Neural cell (in vitro differentiated cells): Measurements from ENCODE around the gene RAET1G. TPM values are rescaled to one million over a fixed set of nuclear protein-coding genes. Genes with fewer than 3 reads are reported as not detected.

Experiments used
- H2AFZ ChIP-seq: fragments of 200-600, 300-800 bp; sonication (generic), shearing (Covaris generic); 2 replicates; pipeline ENCODE4 v1.6.0; 2014; ENCODE audit warnings: low read depth, mild to moderate bottlenecking, antibody characterized with exemption, low read length, moderate library complexity
- H3F3A ChIP-seq: fragments of 200-600 bp; shearing (Covaris generic); 2 replicates; pipeline ENCODE4 v1.6.1; 2016; ENCODE audit warnings: mild to moderate bottlenecking, moderate library complexity, mixed read lengths, antibody characterized with exemption, low read length; ENCODE audit not compliant: insufficient read depth, poor library complexity, severe bottlenecking
- H3K27ac ChIP-seq: fragments of 200-600, 300-800 bp; sonication (generic), shearing (Covaris generic); 2 replicates; pipeline ENCODE4 v1.5.1; 2014; ENCODE audit warnings: mild to moderate bottlenecking, low read length, moderate library complexity
- H3K27me3 ChIP-seq: fragments of 300-800, 200-600 bp; sonication (generic), shearing (Covaris generic); 2 replicates; pipeline ENCODE4 v1.6.0; 2014; ENCODE audit warnings: mild to moderate bottlenecking, low read depth, low read length, moderate library complexity; ENCODE audit not compliant: insufficient read depth
- H3K36me3 ChIP-seq: fragments of 300-800, 200-600 bp; sonication (generic), shearing (Covaris generic); 2 replicates; pipeline ENCODE4 v1.5.1; 2014; ENCODE audit warnings: mild to moderate bottlenecking, antibody characterized with exemption, low read length, moderate library complexity; ENCODE audit not compliant: insufficient read depth
- H3K4me2 ChIP-seq: fragments of 300-800, 200-600 bp; sonication (generic), shearing (Covaris generic); 2 replicates; pipeline ENCODE4 v1.6.0; 2014; ENCODE audit warnings: mild to moderate bottlenecking, low read length
- H3K4me3 ChIP-seq: fragments of 300-800, 200-600 bp; sonication (generic), shearing (Covaris generic); 2 replicates; pipeline ENCODE4 v1.5.1; 2014; ENCODE audit warnings: mild to moderate bottlenecking, low read length, moderate library complexity
- H3K79me2 ChIP-seq: fragments of 200-600 bp; shearing (Covaris generic); replicated peaks from 2 replicates; pipeline ENCODE4 v1.6.0; 2014; ENCODE audit warnings: mild to moderate bottlenecking, low read length, moderate library complexity; ENCODE audit not compliant: insufficient read depth
- H3K9ac ChIP-seq: fragments of 300-800, 200-600 bp; sonication (generic), shearing (Covaris generic); 2 replicates; pipeline ENCODE4 v1.6.1; 2016; ENCODE audit warnings: mild to moderate bottlenecking, low read length, mixed read lengths
- H3K9me2 ChIP-seq: fragments of 200-600 bp; shearing (Covaris generic); 2 replicates; pipeline ENCODE4 v1.6.1; 2016; ENCODE audit warnings: mild to moderate bottlenecking, low read length, mixed read lengths; ENCODE audit not compliant: insufficient read depth
- H3K9me3 ChIP-seq: fragments of 200-600, 300-800 bp; sonication (generic), shearing (Covaris generic); 2 replicates; pipeline ENCODE4 v1.6.1; 2016; ENCODE audit warnings: mild to moderate bottlenecking, mixed run types, low read length, moderate library complexity, mixed read lengths
- H4K20me1 ChIP-seq: fragments of 200-600 bp; shearing (Covaris generic); 2 replicates; pipeline ENCODE4 v1.6.1; 2016; ENCODE audit warnings: mild to moderate bottlenecking, mixed run types; ENCODE audit not compliant: insufficient read depth
- EP300 ChIP-seq: fragments of 450-650 bp; conservative IDR thresholded peaks from 2 replicates; pipeline ENCODE4 v1.6.1; 2014; ENCODE audit warnings: antibody characterized with exemption, mild to moderate bottlenecking, moderate library complexity; ENCODE audit not compliant: poor library complexity, severe bottlenecking
- EZH2 ChIP-seq: fragments of 200-600, 300-800 bp; shearing (Covaris generic), sonication (generic); IDR thresholded peaks from 2 replicates; pipeline ENCODE4 v1.6.1; 2014; ENCODE audit warnings: antibody characterized with exemption, low read length, borderline replicate concordance, mild to moderate bottlenecking; ENCODE audit not compliant: insufficient read depth, poor library complexity, severe bottlenecking
- MXI1 ChIP-seq: fragments of 450-650 bp; conservative IDR thresholded peaks from 2 replicates; pipeline ENCODE4 v1.6.1; 2014; ENCODE audit warnings: antibody characterized with exemption, mild to moderate bottlenecking; ENCODE audit not compliant: poor library complexity, severe bottlenecking
- POLR2AphosphoS5 ChIP-seq: IDR thresholded peaks from 2 replicates; pipeline ENCODE4 v1.6.1; 2012
- RAD21 ChIP-seq: fragments of 450-650 bp; conservative IDR thresholded peaks from 2 replicates; pipeline ENCODE4 v1.6.1; 2014; ENCODE audit warnings: antibody characterized with exemption, mild to moderate bottlenecking, moderate library complexity
- SMC3 ChIP-seq: fragments of 450-650 bp; conservative IDR thresholded peaks from 2 replicates; pipeline ENCODE4 v1.6.1; 2014; ENCODE audit warnings: antibody characterized with exemption, mild to moderate bottlenecking, moderate library complexity; ENCODE audit not compliant: poor library complexity
- TAF1 ChIP-seq: IDR thresholded peaks from 2 replicates; pipeline ENCODE4 v1.6.1; 2012; ENCODE audit warnings: low read depth
- polyA plus RNA-seq: library from polyadenylated mRNA; depleted of rRNA; stranded (reverse); fragments of >200 nt; gene quantifications from 2 replicates; pipeline ENCODE4 v1.2.3, GENCODE V29; 2014
- TF ChIP-seq, protein P1 (sequence below): IDR thresholded peaks from 2 replicates; pipeline ENCODE4 v1.6.1; 2012; ENCODE audit warnings: borderline replicate concordance
- TF ChIP-seq, protein P2 (sequence below): fragments of 450-650 bp; IDR thresholded peaks from 2 replicates; pipeline ENCODE4 v1.5.1; 2014; ENCODE audit warnings: antibody characterized with exemption, mild to moderate bottlenecking, moderate library complexity; ENCODE audit not compliant: poor library complexity, severe bottlenecking

Gene RAET1G
- polyA plus RNA-seq, 1 donor from 2014 or later, result not detected

DNA sequence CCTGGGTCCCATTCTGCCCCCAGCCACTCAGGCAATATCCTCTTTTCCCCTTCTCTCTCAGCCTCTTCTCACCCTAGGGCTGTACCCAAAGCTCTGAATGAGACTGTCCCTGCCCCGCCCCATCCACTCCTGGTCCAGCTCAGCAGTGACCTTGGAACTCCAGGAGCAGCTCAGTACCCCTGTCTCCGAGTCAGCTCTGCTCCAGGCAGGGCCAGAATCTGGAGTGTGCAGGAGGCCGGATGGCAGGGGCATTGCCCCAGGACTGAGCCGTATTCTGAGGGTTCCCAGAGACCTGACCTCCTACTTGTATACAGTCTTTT is 2.0 kb upstream of the RAET1G start:
- H3K9ac ChIP-seq, result no peak overlapping the region
- no peaks in the 10 kb centered on the region for H3K36me3 ChIP-seq
- no peak overlapping the region for H3K4me3 ChIP-seq
- peaks cover 4% of the 10 kb centered on the region for H3K9me3 ChIP-seq
- H2AFZ ChIP-seq, result no peak overlapping the region
- no peak for TF ChIP-seq SMC3
- peaks cover 84% of the 10 kb centered on the region for H3K27me3 ChIP-seq
- H3K79me2 ChIP-seq, result no peaks in the 10 kb centered on the region
- no peaks in the 10 kb centered on the region for H3K9me2 ChIP-seq
- no peak overlapping the region for H3K4me2 ChIP-seq
- H3F3A ChIP-seq, result no peaks in the 10 kb centered on the region
- H4K20me1 ChIP-seq, result no peaks in the 10 kb centered on the region
- H3K27ac ChIP-seq, result no peak overlapping the region

DNA sequence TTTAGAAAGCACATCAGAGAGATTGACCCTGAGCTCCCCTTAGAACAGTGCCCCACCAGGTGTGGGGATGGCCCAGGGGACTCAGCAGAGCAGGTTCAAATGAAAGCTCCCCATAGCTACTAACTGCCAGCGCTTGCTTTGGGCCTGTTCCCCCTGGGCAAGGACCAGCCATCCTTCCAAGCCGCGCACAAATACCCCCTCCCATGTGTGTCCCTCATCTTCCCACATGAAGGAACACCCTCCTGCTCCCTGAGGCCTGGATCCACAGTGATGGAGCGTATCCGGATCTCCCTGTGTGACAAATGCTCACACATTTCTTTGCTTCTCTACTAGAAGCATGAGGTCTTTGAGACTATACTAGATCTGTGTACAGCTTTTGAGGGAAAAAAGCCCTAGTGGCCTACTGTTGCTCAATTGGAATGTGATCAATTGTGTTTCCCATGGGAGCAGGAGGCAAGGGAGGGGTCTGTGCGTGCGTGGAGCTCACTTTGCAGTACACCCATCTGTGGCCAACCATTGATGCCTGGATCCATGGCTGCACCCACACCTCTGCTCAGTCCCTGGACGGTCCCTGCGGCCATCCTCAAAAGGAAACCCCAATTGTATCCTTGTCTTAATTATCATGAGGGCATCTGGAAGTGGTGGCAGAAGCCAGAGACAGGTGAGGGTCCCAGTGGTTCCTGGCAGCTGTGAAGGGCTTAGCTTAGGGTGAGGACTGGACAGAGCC is 1.4 kb upstream of the RAET1G start:
- H3K9me3 ChIP-seq, result peaks cover 4% of the 10 kb centered on the region
- H3K79me2 ChIP-seq, result no peaks in the 10 kb centered on the region
- H4K20me1 ChIP-seq, result no peaks in the 10 kb centered on the region
- H3K27ac ChIP-seq, result no peak overlapping the region
- H3K27me3 ChIP-seq, result peaks cover 79% of the 10 kb centered on the region
- H3K9ac ChIP-seq, result no peak overlapping the region
- no peak overlapping the region for H3K4me2 ChIP-seq
- no peak overlapping the region for H3K4me3 ChIP-seq
- no peaks in the 10 kb centered on the region for H3F3A ChIP-seq
- no peak overlapping the region for H2AFZ ChIP-seq
- no peaks in the 10 kb centered on the region for H3K36me3 ChIP-seq
- no peak for TF ChIP-seq RAD21
- TF ChIP-seq, protein P1, sequence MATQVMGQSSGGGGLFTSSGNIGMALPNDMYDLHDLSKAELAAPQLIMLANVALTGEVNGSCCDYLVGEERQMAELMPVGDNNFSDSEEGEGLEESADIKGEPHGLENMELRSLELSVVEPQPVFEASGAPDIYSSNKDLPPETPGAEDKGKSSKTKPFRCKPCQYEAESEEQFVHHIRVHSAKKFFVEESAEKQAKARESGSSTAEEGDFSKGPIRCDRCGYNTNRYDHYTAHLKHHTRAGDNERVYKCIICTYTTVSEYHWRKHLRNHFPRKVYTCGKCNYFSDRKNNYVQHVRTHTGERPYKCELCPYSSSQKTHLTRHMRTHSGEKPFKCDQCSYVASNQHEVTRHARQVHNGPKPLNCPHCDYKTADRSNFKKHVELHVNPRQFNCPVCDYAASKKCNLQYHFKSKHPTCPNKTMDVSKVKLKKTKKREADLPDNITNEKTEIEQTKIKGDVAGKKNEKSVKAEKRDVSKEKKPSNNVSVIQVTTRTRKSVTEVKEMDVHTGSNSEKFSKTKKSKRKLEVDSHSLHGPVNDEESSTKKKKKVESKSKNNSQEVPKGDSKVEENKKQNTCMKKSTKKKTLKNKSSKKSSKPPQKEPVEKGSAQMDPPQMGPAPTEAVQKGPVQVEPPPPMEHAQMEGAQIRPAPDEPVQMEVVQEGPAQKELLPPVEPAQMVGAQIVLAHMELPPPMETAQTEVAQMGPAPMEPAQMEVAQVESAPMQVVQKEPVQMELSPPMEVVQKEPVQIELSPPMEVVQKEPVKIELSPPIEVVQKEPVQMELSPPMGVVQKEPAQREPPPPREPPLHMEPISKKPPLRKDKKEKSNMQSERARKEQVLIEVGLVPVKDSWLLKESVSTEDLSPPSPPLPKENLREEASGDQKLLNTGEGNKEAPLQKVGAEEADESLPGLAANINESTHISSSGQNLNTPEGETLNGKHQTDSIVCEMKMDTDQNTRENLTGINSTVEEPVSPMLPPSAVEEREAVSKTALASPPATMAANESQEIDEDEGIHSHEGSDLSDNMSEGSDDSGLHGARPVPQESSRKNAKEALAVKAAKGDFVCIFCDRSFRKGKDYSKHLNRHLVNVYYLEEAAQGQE, result no peak
- no peak for TF ChIP-seq POLR2AphosphoS5
- TF ChIP-seq, protein P2, sequence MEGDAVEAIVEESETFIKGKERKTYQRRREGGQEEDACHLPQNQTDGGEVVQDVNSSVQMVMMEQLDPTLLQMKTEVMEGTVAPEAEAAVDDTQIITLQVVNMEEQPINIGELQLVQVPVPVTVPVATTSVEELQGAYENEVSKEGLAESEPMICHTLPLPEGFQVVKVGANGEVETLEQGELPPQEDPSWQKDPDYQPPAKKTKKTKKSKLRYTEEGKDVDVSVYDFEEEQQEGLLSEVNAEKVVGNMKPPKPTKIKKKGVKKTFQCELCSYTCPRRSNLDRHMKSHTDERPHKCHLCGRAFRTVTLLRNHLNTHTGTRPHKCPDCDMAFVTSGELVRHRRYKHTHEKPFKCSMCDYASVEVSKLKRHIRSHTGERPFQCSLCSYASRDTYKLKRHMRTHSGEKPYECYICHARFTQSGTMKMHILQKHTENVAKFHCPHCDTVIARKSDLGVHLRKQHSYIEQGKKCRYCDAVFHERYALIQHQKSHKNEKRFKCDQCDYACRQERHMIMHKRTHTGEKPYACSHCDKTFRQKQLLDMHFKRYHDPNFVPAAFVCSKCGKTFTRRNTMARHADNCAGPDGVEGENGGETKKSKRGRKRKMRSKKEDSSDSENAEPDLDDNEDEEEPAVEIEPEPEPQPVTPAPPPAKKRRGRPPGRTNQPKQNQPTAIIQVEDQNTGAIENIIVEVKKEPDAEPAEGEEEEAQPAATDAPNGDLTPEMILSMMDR, result no peak
- no peak for TF ChIP-seq EP300
- no peak for TF ChIP-seq TAF1
- TF ChIP-seq MXI1, result no peak
- TF ChIP-seq EZH2, result no peak
- no peak for TF ChIP-seq SMC3
- no peaks in the 10 kb centered on the region for H3K9me2 ChIP-seq
